Fibroblast of lung (primary cell): Measurements from ENCODE around the gene AQP12B. TPM values are rescaled to one million over a fixed set of nuclear protein-coding genes. Genes with fewer than 3 reads are reported as not detected.
"Not testable (repeated sequence)": the region's sequence is repeated elsewhere in the genome, so short reads cannot be mapped to it uniquely, and the experiment has no call there.

Experiments used
- DNase-seq, 2 donors: peaks; one replicate each; pipeline versions ENCODE4 v3.0.0 to v3.0.0-alpha.2; 2010; ENCODE audit warnings: low read depth in 2 of 2
- H2AFZ ChIP-seq: 2 replicates; pipeline ENCODE4 v1.5.1; 2012; ENCODE audit warnings: low read length, control low read depth, inconsistent platforms
- H3K27ac ChIP-seq: 2 replicates; pipeline ENCODE4 v1.5.1; 2011; ENCODE audit warnings: low read length, control low read depth; ENCODE audit not compliant: insufficient read depth
- H3K27me3 ChIP-seq: 2 replicates; pipeline ENCODE4 v1.5.1; 2011; ENCODE audit warnings: mild to moderate bottlenecking, low read length; ENCODE audit not compliant: control insufficient read depth, insufficient read depth
- H3K36me3 ChIP-seq: 2 replicates; pipeline ENCODE4 v1.5.1; 2011; ENCODE audit warnings: low read length; ENCODE audit not compliant: control insufficient read depth, insufficient read depth
- H3K4me1 ChIP-seq: 2 replicates; pipeline ENCODE4 v1.5.1; 2011; ENCODE audit warnings: low read length; ENCODE audit not compliant: control insufficient read depth, insufficient read depth; ENCODE audit errors: extremely low read depth
- H3K4me2 ChIP-seq: 2 replicates; pipeline ENCODE4 v1.5.1; 2011; ENCODE audit warnings: low read length, control low read depth; ENCODE audit not compliant: insufficient read depth; ENCODE audit errors: extremely low read depth
- H3K4me3 ChIP-seq, 4 experiments: fragments of 200-600 bp in 1 of 4; sonication (generic) in 1 of 4; replicated peaks in 1 of 4; 2 replicates each; pipeline ENCODE4 v1.5.1; 2011 to 2016; ENCODE audit warnings: low read length in 4 of 4, low read depth in 3 of 4, mild to moderate bottlenecking in 3 of 4, control low read depth in 2 of 4, inconsistent platforms in 1 of 4, mixed read lengths in 1 of 4; ENCODE audit not compliant: insufficient read depth in 1 of 4; ENCODE audit errors: control extremely low read depth in 1 of 4
- H3K79me2 ChIP-seq: 2 replicates; pipeline ENCODE4 v1.5.1; 2012; ENCODE audit warnings: mild to moderate bottlenecking, low read length, inconsistent platforms; ENCODE audit not compliant: control insufficient read depth, insufficient read depth
- H3K9ac ChIP-seq: 2 replicates; pipeline ENCODE4 v1.5.1; 2011; ENCODE audit warnings: mild to moderate bottlenecking, low read length, control low read depth; ENCODE audit not compliant: insufficient read depth
- H3K9me3 ChIP-seq: 2 replicates; pipeline ENCODE4 v1.5.1; 2012; ENCODE audit warnings: low read depth, low read length; ENCODE audit not compliant: control insufficient read depth, insufficient read depth
- H4K20me1 ChIP-seq: 2 replicates; pipeline ENCODE4 v1.5.1; 2011; ENCODE audit warnings: low read length; ENCODE audit not compliant: control insufficient read depth, insufficient read depth; ENCODE audit errors: extremely low read depth
- EZH2 ChIP-seq: IDR thresholded peaks from 2 replicates; pipeline ENCODE4 v1.5.1; 2012; ENCODE audit warnings: low read length, control low read depth, mild to moderate bottlenecking; ENCODE audit errors: missing control alignments
- polyA plus RNA-seq, 2 donors: library from polyadenylated mRNA; depleted of rRNA in 1 of 2; stranded (reverse) in 1 of 2; unstranded in 1 of 2; fragments of >200 nt; gene quantifications; 2 replicates each; pipeline ENCODE4 v1.2.1, GENCODE V29; 2011 to 2012; ENCODE audit warnings: missing spikeins in 1 of 2
- total RNA-seq: library from RNA; depleted of rRNA; stranded (reverse); fragments of >200 nt; gene quantifications from 2 replicates; pipeline ENCODE4 v1.2.1, GENCODE V29; 2014
- TF ChIP-seq, protein P1 (sequence below), 2 donors: IDR thresholded peaks in 1 of 2; conservative IDR thresholded peaks in 1 of 2; 1 replicate in 1 of 2; 2 replicates in 1 of 2; pipeline ENCODE4 v1.5.1; 2011 to 2012; ENCODE audit warnings: low read length in 2 of 2, control low read depth in 1 of 2, inconsistent platforms in 1 of 2, low read depth in 1 of 2, mild to moderate bottlenecking in 1 of 2

AQP12B gene
- total and polyA plus RNA-seq, 2 donors (not counting 1 experiment from before 2014, with no cell fraction given), result not detected

DNA sequence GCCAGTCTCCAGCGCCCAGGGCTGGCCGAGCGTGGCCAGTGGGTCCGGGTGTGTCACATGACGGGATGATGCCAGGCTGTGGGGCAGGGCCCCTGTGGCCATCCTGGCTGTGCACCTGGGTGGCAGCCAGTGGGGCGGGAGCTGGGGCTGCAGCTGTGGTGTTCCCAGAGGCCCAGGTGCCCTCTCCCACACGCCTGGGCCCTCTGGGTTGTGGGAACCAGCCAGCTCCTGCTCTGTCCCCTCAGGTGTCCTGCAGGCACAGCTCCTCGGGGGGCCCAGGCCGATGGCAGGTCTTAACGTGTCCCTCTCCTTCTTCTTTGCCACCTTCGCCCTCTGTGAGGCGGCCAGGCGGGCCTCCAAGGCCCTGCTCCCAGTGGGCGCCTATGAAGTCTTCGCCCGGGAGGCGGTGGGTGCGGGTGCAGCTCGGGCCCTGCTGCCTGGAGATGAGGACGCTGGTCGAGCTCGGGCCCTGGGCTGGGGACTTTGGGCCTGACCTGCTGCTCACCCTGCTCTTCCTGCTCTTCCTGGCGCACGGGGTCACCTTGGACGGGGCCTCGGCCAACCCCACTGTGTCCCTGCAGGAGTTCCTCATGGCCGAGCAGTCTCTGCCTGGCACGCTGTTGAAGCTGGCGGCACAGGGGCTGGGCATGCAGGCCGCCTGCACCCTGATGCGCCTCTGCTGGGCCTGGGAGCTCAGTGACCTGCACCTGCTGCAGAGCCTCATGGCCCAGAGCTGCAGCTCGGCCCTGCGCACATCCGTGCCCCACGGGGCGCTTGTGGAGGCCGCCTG lies 9.1 kb upstream of the AQP12B start, which contains the start of gene AQP12A:
AQP12A (plus strand) TSS at position 236 of the 790 bp plus-strand sequence; CDS start at position 284, 48 bp downstream.
- H3K9me3 ChIP-seq, H3K4me3 ChIP-seq, DNase-seq, H3K4me2 ChIP-seq, H3K79me2 ChIP-seq, H4K20me1 ChIP-seq, H3K36me3 ChIP-seq, H2AFZ ChIP-seq, H3K27ac ChIP-seq, H3K4me1 ChIP-seq, H3K27me3 ChIP-seq, H3K9ac ChIP-seq: not testable (repeated sequence)

DNA sequence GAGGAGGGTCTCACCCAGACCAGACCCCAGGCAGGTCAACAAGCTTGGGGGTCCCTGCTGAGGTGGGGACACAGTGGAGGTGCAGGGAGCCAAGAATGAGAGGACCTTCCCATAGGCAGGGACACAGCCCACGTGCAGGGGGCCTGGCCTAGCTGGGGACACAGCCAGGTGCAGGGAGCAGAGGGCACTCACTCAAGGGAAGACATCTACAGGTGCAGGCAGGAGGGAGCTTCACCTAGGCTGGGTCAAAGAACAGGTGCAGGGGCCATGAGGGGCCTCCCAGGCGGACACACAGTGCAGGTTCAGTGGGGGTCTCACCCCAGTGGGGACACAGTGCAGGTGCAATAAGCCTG lies 8.4 kb upstream of the AQP12B start:
- DNase-seq, H3K27ac ChIP-seq, H3K36me3 ChIP-seq, H3K9me3 ChIP-seq, H3K27me3 ChIP-seq, H3K9ac ChIP-seq, H3K4me2 ChIP-seq, H3K4me1 ChIP-seq, H4K20me1 ChIP-seq, H3K4me3 ChIP-seq, H2AFZ ChIP-seq, H3K79me2 ChIP-seq: not testable (repeated sequence)

DNA sequence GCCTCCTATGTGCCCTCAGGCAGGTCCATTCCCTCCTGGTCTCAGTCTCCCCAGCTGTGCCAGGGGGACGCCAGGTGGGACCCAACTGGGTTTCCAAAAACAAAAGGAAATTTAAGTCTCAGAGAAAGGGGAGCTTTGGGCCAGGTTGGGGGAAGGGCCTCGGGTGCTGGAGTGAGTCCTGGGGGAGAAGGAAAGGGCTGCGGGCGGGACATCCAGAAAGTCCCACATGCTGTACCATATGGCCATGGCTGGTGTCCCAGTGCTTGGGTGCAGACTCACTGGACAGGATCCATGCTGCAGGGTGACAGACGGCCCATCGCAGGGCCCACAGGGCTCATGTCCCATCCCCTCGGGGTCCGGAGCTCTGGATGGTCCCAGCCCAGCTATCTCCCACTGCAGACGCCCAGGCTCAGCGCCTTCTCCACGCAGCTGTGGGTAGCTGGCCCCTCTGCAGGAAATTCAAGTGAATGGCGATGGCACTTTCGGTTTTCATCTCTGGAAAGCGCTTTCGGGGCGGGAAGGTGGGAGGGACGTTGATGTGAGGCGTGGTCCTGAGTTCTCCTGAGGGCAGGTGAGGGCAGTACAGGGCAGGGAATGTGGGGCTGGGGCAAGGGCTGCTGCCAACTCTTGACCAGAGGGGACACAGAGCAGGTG lies 7.9 kb upstream of the AQP12B start:
- H3K27me3 ChIP-seq, H3K4me3 ChIP-seq, H3K9me3 ChIP-seq, DNase-seq, H3K79me2 ChIP-seq, H3K36me3 ChIP-seq, H3K4me1 ChIP-seq, H3K9ac ChIP-seq, H3K27ac ChIP-seq, H3K4me2 ChIP-seq, H2AFZ ChIP-seq, H4K20me1 ChIP-seq: not testable (repeated sequence)

DNA sequence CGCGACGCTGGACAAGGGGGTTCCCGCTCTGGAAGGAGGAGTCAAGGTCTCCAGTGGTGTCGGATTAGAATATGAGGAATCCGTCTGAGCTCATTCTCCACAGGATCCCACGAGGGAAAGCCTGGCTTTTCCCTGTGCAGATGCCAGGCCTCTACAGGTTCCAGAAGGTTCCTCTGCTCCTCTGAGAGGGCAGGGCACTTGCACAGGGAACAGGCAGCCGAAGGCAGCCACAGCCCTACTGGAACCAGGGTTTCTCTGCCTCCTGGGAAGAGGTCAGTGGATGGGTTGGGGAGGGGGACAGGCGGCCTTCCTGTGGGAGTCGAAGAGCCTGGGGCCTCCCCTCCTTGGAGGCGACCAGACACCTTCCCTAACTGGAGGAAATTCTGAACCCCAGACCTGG lies 7.3 kb upstream of the AQP12B start:
- no peak overlapping the region for H3K9ac ChIP-seq
- no peaks in the 10 kb centered on the region for H3K36me3 ChIP-seq
- no peaks in the 10 kb centered on the region for H3K9me3 ChIP-seq
- TF ChIP-seq EZH2, result no peak
- TF ChIP-seq, protein P1, sequence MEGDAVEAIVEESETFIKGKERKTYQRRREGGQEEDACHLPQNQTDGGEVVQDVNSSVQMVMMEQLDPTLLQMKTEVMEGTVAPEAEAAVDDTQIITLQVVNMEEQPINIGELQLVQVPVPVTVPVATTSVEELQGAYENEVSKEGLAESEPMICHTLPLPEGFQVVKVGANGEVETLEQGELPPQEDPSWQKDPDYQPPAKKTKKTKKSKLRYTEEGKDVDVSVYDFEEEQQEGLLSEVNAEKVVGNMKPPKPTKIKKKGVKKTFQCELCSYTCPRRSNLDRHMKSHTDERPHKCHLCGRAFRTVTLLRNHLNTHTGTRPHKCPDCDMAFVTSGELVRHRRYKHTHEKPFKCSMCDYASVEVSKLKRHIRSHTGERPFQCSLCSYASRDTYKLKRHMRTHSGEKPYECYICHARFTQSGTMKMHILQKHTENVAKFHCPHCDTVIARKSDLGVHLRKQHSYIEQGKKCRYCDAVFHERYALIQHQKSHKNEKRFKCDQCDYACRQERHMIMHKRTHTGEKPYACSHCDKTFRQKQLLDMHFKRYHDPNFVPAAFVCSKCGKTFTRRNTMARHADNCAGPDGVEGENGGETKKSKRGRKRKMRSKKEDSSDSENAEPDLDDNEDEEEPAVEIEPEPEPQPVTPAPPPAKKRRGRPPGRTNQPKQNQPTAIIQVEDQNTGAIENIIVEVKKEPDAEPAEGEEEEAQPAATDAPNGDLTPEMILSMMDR (conservative IDR thresholded peaks at IDR 0.05 in 1 of 2, IDR thresholded peaks at IDR 0.05 in 1 of 2; ENCODE audit: low read depth in 1 of 2, low read length in 2 of 2), result no peak
- H3K4me3 ChIP-seq, result no peak overlapping the region
- H3K27me3 ChIP-seq, result peaks cover 7% of the 10 kb centered on the region
- DNase-seq, result no peak
- H3K4me1 ChIP-seq, result no peaks in the 10 kb centered on the region
- H3K27ac ChIP-seq, result no peak overlapping the region
- no peaks in the 10 kb centered on the region for H4K20me1 ChIP-seq
- H3K4me2 ChIP-seq, result no peak overlapping the region
- H2AFZ ChIP-seq, result no peak overlapping the region
- H3K79me2 ChIP-seq, result no peaks in the 10 kb centered on the region
